Measurements from ENCODE around the gene MMP24OS. TPM values are rescaled to one million over a fixed set of nuclear protein-coding genes. Genes with fewer than 3 reads are reported as not detected.

MMP24OS gene
- total and polyA plus RNA-seq, 2 donors (not counting 3 experiments of a cell fraction or from before 2014, with no cell fraction given): 35.1 to 55.6 TPM

DNA sequence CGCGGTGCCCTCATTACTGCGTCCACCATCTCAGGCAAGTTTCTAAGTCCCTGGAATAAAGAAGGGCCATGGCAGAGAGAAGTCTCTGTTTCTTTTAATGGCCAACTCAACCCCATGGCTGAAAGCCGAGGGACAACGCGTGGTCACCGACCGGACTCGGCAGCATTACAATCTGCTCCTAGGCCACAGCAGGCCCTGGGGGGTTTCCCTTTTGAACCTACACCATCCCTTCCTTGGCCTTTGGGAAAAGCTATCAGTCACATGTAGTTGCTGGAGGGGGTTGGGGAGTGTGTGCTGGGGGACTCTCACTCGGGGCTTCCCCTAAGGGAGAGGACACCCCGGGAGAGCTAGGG is 25.4 kb upstream of the MMP24OS start:
- no peak for FAIRE-seq

DNA sequence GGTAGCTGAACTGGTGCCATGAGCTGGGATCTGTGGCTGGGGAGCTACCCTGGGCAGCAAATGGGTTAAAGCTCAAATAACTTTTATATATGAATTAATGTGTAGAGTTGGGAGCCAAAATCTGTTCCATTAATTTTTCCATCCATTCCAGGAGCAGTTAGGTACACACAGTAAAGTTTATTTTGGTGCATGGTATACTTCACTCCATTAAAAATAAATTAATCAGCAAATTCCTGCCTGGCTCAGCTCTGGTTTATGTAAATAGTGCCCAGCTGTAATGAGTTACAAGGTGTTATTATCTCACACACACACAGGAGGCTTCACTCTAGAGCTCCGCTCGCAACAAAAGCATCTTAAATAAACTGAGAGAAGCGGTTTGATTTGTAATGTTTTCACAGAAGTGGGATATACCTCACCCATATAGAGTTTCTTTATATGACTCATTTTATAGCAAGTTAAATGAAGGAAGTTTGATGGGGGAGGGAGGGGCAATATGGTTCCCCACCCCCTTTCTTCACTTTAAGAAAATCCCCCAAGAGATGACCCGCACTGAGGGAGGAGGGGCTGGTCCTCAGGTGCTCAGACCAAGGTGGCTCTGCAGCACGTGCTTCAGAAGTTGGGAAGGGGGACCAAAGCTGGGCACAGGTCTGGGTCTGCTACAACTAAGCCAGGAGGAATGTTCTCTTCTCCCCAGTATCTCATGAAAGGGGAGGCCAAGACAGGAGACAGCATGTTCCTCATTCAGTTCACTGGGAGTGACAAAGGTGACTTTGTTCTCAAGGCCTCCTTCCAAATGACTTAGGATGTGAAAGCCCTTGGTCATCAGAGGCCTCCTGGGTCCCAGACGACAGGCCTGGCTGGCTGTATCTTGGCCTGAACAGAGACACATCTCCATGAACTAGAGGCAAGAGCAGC is 24.8 kb upstream of the MMP24OS start:
- H3K9ac ChIP-seq (replicated peaks; ENCODE audit: extremely low read depth, insufficient read depth, low read length): no peak overlapping the region
- H3K4me1 ChIP-seq (ENCODE audit: control insufficient read depth, extremely low read depth, insufficient read depth, low read length): peaks cover 55% of the 10 kb centered on the region
- no peaks in the 10 kb centered on the region for H4K20me1 ChIP-seq (replicated peaks; ENCODE audit: control insufficient read depth, extremely low read depth, insufficient read depth, low read length)
- no peaks in the 10 kb centered on the region for H3K36me3 ChIP-seq (ENCODE audit: control insufficient read depth in 2 of 2, extremely low read depth in 1 of 2, insufficient read depth in 2 of 2, low read length in 2 of 2)
- DNase-seq (ENCODE audit: low read depth, low spot score) (no peak), FAIRE-seq (peak; percentile 43)
- no peak overlapping the region for H2AFZ ChIP-seq (ENCODE audit: low read depth, low read length)
- peak; percentile 31 for TF ChIP-seq FOS (IDR thresholded peaks at IDR 0.05; ENCODE audit: borderline replicate concordance, insufficient read depth, low read length)
- no peak for TF ChIP-seq MAX (IDR thresholded peaks at IDR 0.05; ENCODE audit: insufficient read depth, insufficient read length)
- BruUV-seq (replicated peaks): no TSS peak
- H3K9me1 ChIP-seq (replicated peaks; ENCODE audit: control insufficient read depth, extremely low read depth, insufficient read depth, low read length): no peaks in the 10 kb centered on the region
- no peak overlapping the region for H3K27ac ChIP-seq (ENCODE audit: insufficient read depth, low read depth, low read length)
- H3K4me2 ChIP-seq (ENCODE audit: insufficient read depth, low read length): no peak overlapping the region
- H3K9me3 ChIP-seq (replicated peaks; ENCODE audit: control insufficient read depth, insufficient read depth, low read length): no peaks in the 10 kb centered on the region
- dilution Hi-C loops (cut with MboI; ENCODE audit: extremely low pct_ligation_motif_present, low sequenced_read_pairs) (no loop called here), intact Hi-C loops (cut with micrococcal nuclease) (no loop called here)
- no peak overlapping the region for H3K4me3 ChIP-seq (replicated peaks in 1 of 3; ENCODE audit: insufficient read depth in 1 of 3, low read depth in 1 of 3, low read length in 3 of 3)
- CTCF ChIA-PET: interaction anchor here (0.6 to 9.7 kb wide), 25 partner anchors 9 to 468 kb away, joined by 3 to 200 read pairs (median 6); partner anchors contain the start of genes CEP250, EIF6, FAM83C and GDF5
- no peaks in the 10 kb centered on the region for H3K27me3 ChIP-seq (ENCODE audit: control insufficient read depth in 2 of 2, insufficient read depth in 2 of 2, low read length in 2 of 2)
- POLR2A ChIA-PET: no interaction called here
- no peaks in the 10 kb centered on the region for H3K79me2 ChIP-seq (ENCODE audit: control insufficient read depth, insufficient read depth, low read length)

More for the DNA sequence above, 25.4 kb upstream of the MMP24OS start:
- H3K4me1 ChIP-seq (ENCODE audit: control insufficient read depth, extremely low read depth, insufficient read depth, low read length): peaks cover 62% of the 10 kb centered on the region
- DNase-seq (ENCODE audit: low read depth, low spot score): no peak
- H2AFZ ChIP-seq (ENCODE audit: low read depth, low read length): peak overlapping the region; percentile 17
- ChIA-PET CTCF (interaction anchor here (0.7 to 9.7 kb wide), 29 partner anchors 9 to 468 kb away, joined by 3 to 200 read pairs (median 6); partner anchors contain the start of genes CEP250, EIF6, FAM83C and GDF5), POLR2A (no interaction called here)
- intact Hi-C loops (cut with micrococcal nuclease) (no loop called here), dilution Hi-C loops (cut with MboI; ENCODE audit: extremely low pct_ligation_motif_present, low sequenced_read_pairs) (no loop called here)
- no peak overlapping the region for H3K9ac ChIP-seq (replicated peaks; ENCODE audit: extremely low read depth, insufficient read depth, low read length)
- H3K27me3 ChIP-seq (ENCODE audit: control insufficient read depth in 2 of 2, insufficient read depth in 2 of 2, low read length in 2 of 2): no peaks in the 10 kb centered on the region
- H3K9me3 ChIP-seq (replicated peaks; ENCODE audit: control insufficient read depth, insufficient read depth, low read length): no peaks in the 10 kb centered on the region
- H3K4me3 ChIP-seq (replicated peaks in 1 of 3; ENCODE audit: insufficient read depth in 1 of 3, low read depth in 1 of 3, low read length in 3 of 3): no peak overlapping the region
- no peaks in the 10 kb centered on the region for H3K36me3 ChIP-seq (ENCODE audit: control insufficient read depth in 2 of 2, extremely low read depth in 1 of 2, insufficient read depth in 2 of 2, low read length in 2 of 2)
- BruUV-seq (replicated peaks): no TSS peak
- no peaks in the 10 kb centered on the region for H4K20me1 ChIP-seq (replicated peaks; ENCODE audit: control insufficient read depth, extremely low read depth, insufficient read depth, low read length)
- H3K79me2 ChIP-seq (ENCODE audit: control insufficient read depth, insufficient read depth, low read length): no peaks in the 10 kb centered on the region
- TF ChIP-seq EZH2 (IDR thresholded peaks at IDR 0.05; ENCODE audit: borderline replicate concordance, low read depth, low read length, severe bottlenecking) (no peak), POLR2A (IDR thresholded peaks at IDR 0.05; ENCODE audit: low read depth, low read length) (no peak), JUN (IDR thresholded peaks at IDR 0.05; ENCODE audit: borderline replicate concordance, insufficient read depth, insufficient read length, low read depth) (no peak), MYC (IDR thresholded peaks at IDR 0.05; ENCODE audit: low read depth, low read length) (no peak), GATA2 (IDR thresholded peaks at IDR 0.05; ENCODE audit: insufficient read depth, insufficient read length, low read depth, low read length) (no peak), MAX (IDR thresholded peaks at IDR 0.05; ENCODE audit: insufficient read depth, insufficient read length) (no peak)
- H3K4me2 ChIP-seq (ENCODE audit: insufficient read depth, low read length): no peak overlapping the region
- H3K9me1 ChIP-seq (replicated peaks; ENCODE audit: control insufficient read depth, extremely low read depth, insufficient read depth, low read length): no peaks in the 10 kb centered on the region
- H3K27ac ChIP-seq (ENCODE audit: insufficient read depth, low read depth, low read length): no peak overlapping the region
